Brain pericyte (primary cell): ENCODE results near the gene ASIC4.

Experiments
- DNase-seq: peaks from one replicate; pipeline ENCODE4 v3.0.0-alpha.2; 2012; ENCODE audit warnings: low read depth, low spot score

Gene ASIC4, protein sequence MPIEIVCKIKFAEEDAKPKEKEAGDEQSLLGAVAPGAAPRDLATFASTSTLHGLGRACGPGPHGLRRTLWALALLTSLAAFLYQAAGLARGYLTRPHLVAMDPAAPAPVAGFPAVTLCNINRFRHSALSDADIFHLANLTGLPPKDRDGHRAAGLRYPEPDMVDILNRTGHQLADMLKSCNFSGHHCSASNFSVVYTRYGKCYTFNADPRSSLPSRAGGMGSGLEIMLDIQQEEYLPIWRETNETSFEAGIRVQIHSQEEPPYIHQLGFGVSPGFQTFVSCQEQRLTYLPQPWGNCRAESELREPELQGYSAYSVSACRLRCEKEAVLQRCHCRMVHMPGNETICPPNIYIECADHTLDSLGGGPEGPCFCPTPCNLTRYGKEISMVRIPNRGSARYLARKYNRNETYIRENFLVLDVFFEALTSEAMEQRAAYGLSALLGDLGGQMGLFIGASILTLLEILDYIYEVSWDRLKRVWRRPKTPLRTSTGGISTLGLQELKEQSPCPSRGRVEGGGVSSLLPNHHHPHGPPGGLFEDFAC

DNA sequence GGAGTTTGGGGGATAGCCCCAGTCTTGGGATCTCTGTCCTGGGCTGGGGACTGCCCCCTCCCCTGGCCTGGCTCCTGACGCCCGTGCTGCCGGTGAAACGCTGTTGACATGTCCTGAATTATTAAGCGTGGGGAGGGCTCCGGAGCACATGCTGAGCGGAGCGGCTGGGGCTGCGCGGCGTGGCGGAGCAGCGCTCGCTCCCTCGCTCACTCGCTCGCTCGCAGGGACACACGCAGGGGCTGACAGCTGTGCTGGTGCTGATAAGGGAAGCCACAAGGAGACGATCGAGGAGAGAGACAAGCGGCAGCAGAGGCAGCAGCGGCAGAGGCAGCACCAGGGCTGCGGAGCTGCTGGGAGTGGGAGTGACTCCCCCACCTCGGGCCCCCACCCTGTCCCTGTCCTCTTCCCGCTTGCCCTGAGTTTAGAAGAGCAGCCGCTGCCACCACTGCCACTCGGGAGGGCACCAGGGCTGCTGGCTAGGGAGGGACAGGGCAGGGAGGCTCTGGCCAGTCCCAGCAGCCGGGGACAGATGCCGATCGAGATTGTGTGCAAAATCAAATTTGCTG is at the start of gene ASIC4:
Gene ASIC4 (plus strand): TSS at position 287 of the 566 bp plus-strand sequence. CDS start 243 bp downstream, at position 530.
- DNase-seq = no peak

DNA sequence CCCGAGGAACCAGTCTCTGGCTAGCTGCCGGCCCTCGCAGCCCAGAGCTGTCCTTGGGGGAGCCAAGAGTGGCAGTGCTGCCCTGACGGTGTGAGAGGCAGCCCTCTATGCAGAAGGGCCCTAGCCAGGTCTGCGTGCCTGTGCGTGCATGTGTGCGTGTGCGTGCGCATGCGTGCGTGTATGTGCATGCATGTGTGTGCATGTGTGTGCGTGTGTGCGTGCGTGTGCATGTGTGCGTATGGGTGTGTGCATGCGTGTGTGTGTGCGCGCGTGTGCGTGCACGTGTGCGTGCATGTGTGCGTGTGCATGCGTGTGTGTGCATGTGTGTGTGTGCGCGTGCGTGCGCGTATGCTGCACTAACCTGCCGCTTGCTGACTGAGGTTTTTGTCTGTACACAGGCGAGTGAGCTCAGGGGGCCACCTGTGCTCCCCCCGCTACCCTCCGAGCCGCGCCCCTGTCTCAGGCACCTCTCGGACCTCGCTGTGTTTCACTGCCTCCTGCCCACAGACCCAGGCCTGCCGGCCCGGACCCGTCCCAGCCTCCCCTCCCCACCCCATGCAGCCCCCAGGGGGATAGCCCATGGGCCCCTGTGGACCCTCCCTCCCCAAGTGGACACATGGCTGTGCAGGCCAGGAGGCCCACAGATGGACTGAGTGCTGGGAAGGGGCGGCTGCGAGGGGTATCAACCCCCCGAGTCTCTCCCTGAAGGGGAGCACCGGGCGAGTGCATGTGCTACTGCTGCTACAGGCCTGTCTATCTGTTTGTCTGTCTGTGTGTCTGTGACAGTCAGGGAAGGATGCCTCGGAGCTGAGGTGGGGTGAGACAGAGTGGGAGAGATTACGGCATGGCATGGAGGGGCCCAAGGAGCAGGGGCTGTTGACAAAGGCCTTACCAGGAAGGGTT is 48.4 kb upstream of the ASIC4 start:
- DNase-seq = no peak

GRCh38 chr2:219466816-219467735 is 47.2 kb upstream of the ASIC4 start:
- no peak for DNase-seq

GRCh38 chr2:219467736-219468075 is 46.6 kb upstream of the ASIC4 start:
- no peak for DNase-seq

- no peak for DNase-seq
These were observed 45.7 kb upstream of the ASIC4 start for GRCh38 chr2:219468410-219469185.

DNA sequence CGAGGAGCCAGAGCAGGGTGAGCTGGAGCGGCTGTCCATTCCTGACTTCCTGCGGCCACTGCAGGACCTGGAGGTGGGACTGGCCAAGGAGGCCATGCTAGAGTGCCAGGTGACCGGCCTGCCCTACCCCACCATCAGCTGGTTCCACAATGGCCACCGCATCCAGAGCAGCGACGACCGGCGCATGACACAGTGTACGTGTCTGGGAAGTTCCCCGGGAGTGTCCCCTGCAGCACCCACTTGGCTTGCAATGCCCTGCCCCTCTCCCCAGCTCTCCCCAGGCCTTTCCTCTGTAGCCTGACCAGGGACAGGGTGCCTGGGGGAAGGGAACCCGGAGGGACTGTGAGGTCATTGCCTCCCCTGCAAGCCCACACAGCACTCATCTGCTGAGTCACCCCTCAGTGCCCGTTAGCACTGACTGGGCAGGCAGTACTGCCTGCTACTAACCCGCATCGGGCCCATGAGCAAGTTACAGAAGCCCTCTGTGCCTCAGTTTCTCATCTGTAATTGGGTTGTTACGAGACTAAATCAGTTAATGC is 45.0 kb upstream of the ASIC4 start:
- no peak for DNase-seq

DNA sequence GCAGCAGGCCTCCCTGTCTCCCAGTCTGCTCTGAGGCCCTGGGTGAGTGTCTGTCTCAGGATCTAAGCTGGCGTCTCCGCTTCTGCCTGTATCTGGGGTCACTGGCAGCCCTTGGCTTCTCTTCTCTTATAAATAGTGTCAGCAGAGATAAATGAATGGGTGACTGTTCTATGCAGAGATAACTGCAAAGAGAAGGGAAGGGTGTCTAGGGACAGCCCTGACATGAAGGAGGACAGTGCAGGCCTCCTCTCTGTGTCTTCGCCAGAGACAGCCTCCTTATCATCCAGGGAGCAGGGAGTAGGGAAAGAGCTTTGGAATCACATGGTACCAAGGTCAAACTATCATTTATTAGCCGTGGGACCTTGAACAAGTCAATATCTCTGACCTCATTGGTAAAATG is 43.9 kb upstream of the ASIC4 start:
- no peak for DNase-seq

DNA sequence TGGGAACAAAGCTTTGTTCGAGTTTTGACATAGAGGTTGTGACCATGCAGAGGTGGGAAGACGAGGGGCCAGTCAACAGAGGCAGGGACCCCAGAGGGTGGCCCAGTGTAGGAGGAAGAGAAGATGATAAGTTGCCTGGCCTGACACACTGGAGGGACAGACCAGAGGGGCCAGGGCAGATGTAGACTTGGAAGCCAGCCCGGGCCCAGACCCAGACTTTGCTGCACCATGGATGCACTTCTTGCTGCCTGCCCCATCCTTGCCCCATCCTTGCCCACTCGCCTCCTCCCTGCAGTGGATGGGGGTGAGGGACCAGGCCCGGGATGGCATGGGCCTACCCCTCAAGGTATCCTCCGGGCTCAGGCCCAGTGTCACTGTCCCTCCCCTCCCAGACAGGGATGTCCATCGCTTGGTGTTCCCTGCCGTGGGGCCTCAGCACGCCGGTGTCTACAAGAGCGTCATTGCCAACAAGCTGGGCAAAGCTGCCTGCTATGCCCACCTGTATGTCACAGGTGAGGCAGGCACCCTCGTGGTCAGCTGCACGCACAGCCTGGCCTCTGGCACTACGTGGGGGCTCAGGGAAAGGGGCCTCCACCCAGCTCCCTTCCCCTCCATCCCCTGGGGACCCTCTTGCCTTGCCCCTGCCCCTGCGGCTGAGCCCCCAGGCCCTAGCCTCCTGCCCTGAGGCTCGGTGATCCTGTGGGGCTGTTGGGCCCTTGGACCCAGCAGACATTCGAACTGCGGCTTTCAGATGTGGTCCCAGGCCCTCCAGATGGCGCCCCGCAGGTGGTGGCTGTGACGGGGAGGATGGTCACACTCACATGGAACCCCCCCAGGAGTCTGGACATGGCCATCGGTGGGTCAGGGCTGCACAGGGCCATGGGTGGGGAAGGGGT is 42.6 kb upstream of the ASIC4 start:
- no peak for DNase-seq

- DNase-seq = no peak
These were observed 41.6 kb upstream of the ASIC4 start for GRCh38 chr2:219472629-219473187.

DNA sequence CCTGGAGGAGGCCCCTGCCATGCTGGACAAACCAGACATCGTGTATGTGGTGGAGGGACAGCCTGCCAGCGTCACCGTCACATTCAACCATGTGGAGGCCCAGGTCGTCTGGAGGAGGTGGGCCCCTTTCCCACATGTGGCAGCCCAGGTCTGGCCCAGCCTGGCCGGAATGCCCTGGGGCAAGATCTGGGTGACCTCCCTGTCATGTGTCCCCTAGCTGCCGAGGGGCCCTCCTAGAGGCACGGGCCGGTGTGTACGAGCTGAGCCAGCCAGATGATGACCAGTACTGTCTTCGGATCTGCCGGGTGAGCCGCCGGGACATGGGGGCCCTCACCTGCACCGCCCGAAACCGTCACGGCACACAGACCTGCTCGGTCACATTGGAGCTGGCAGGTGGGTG is 40.8 kb upstream of the ASIC4 start:
- DNase-seq = no peak

DNA sequence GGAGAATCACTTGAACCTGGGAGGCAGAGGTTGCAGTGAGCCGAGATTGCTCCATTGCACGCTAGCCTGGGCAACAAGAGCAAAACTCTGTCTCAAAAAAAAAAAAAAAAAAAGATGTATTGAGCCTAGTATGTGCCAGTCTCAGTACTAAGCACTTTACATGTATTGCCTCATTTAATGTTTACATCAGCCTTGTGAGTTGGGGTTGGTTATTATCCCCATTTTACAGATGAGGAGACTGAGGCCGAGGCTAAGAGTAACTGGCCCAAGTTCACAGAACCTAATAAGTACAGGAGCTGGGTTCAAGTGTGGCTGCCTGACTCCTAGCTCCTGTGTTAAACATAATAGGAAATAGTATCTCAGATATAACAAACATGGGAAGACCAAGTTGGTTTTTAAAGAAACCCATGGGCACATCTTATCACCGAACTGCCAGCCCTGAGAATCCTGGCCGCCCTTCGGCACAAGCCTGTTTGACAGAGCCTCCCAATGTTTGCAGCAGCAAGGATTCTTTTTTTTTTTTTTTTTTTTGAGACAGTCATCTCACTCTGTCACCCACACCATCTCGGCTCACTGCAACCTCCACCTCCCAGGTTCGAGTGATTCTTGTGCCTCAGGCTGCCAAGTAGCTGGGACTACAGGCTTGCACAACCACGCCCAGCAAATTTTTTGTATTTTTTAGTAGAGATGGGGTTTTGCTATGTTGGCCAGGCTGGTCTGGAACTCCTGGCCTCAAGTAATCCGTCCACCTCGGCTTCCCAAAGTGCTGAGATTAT is 39.8 kb upstream of the ASIC4 start:
- DNase-seq = no peak

- no peak for DNase-seq
These were observed 39.0 kb upstream of the ASIC4 start for GRCh38 chr2:219475278-219475677.

DNA sequence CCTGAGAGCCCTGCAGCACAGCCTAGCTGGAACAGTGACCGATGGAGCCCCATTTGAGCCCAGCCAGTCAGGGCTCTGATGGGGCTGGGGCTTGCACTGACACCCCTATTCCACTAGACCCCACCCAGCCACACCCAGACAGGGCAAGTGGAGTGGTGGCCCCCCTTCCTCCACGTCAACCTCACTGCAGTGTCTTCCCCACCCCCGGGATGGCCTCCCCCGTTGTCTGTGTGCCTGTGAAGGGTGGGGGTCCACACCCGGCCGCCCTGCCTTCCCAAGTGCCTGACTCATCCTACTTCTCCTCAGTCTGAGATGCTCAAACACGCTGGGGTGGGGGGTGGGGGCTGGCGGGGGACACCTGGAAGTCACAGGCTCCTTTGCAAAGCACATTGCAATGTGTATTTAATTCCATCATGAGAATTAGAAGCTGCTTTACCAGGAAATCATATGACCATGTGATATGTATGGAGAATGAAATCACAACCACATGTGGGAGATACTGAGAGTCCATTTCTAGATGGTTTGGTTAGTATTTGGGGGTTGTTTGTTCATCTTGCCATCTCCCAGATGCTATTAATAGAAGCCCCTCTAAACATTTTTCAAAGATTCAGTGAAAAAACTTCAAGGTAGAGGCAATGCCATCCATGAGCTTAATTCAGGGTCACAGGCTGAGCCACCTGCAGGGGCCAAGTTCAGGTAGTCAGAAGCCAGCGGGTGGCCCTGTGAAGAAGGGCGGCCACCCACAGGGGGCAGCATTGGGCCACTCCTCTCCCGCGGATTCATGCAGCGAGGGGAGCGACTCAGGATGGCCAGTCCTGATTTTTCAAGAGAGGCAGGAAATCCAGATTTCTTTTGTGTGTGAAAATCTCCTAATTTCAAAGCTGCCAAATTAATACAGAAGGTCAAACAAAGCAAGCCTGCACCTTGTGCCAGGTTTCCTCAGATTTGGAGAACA is 38.3 kb upstream of the ASIC4 start:
- no peak for DNase-seq

GRCh38 chr2:219476652-219477151 is 37.6 kb upstream of the ASIC4 start:
- DNase-seq = no peak

DNA sequence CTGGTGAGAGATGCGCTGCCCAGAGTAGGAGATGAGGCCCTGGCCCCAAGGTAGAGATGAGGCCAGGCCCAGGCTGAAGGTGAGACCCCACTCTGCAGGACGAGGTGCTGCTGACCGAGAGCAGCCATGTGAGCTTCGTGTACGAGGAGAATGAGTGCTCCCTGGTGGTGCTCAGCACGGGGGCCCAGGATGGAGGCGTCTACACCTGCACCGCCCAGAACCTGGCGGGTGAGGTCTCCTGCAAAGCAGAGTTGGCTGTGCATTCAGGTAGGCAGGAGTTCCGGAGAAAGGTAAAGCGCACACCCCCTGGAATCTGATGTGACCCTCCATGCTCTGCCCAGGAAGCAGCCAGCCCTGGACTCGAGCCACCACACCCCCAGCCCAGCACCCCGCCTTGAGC is 37.1 kb upstream of the ASIC4 start:
- DNase-seq = no peak

- DNase-seq = no peak
These were observed 36.5 kb upstream of the ASIC4 start for GRCh38 chr2:219477815-219478214.

DNA sequence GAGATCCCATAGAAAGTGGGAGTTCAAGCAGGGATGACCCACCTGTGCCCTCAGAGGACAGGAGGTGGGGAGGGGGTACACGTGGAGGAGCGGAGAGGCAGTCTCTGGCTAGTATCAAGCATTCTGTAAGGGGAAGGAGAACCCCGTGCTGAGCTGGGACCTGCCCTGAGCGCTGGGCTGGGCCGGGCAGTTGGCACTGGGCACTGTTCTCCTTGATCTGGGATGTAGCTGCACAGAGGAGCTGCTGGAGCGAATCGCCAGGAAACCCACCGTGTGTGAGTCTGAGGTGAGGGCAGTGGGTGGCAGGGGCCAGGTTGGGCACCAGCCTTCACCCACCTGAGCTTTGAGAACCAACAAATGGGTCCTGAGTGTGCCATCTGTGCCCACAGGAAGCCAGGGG is 35.4 kb upstream of the ASIC4 start:
- DNase-seq = no peak
